NCI-H146 treated with DMSO at 0.1 percent for 48 hours (cell line): ENCODE results near the gene FCER1A.
"Not testable (repeated sequence)": the region's sequence is repeated elsewhere in the genome, so short reads cannot be mapped to it uniquely, and the experiment has no call there.

Experiments
- DNase-seq: peaks from one replicate; lab custom pipeline; 2025; ENCODE audit not compliant: unreplicated experiment; lab: John Stamatoyannopoulos, UW

FCER1A gene

GRCh38 chr1:159349374-159349773, 47.2 kb downstream of the FCER1A start:
- not testable (repeated sequence) for DNase-seq

DNA sequence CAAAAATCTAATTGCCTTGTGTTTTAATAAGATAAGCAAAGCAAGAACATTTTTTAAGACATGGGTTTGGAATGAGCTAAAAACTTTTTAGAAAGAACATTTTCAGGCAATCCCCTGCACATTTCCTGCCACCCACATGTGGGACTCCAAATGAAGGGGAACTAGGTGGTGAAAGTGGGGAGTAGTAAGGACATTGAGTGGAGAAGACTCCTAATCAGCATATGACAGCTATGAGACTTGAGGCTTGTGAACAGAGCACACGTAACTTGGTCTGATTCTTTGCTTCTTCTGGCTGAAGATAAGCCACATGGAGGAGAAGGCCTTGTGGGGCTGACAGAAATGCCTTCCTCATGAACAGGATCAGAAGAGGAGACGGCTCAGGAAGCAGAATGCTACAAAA, 50.3 kb downstream of the FCER1A start:
- DNase-seq: no peak
